NCI-H748 (cell line): Measurements from ENCODE around the gene TLR8.
A peak's percentile ranks its signal among the peaks of the same experiment; 100 is the strongest.
"Not testable (repeated sequence)": the region's sequence is repeated elsewhere in the genome, so short reads cannot be mapped to it uniquely, and the experiment has no call there.

ENCODE experiments used
- DNase-seq: peaks from one replicate; lab custom pipeline; 2025; ENCODE audit not compliant: unreplicated experiment; lab: John Stamatoyannopoulos, UW

Gene TLR8

DNA sequence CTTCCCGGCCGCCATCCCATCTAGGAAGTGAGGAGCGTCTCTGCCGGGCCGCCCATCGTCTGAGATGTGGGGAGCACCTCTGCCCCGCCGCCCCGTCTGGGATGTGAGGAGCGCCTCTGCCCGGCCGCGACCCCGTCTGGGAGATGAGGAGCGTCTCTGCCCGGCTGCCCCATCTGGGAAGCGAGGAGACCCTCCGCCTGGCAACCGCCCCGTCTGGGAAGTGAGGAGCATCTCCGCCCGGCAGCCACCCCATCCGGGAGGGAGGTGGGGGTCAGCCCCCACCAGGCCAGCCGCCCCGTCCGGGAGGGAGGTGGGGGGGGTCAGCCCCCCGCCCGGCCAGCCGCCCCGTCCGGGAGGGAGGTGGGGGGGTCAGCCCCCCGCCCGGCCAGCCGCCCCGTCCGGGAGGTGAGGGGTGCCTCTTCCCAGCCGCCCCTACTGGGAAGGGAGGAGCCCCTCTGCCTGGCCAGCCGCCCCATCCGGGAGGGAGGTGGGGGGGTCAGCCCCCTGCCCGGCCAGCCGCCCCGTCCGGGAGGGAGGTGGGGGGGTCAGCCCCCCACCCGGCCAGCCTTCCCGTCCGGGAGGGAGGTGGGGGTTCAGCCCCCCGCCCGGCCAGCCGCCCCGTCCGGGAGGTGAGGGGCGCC lies 56.9 kb downstream of the TLR8 start:
- not testable (repeated sequence) for DNase-seq

- no peak for DNase-seq
Measured at GRCh38 chrX:12965131-12965940, 58.9 kb downstream of the TLR8 start.

DNA sequence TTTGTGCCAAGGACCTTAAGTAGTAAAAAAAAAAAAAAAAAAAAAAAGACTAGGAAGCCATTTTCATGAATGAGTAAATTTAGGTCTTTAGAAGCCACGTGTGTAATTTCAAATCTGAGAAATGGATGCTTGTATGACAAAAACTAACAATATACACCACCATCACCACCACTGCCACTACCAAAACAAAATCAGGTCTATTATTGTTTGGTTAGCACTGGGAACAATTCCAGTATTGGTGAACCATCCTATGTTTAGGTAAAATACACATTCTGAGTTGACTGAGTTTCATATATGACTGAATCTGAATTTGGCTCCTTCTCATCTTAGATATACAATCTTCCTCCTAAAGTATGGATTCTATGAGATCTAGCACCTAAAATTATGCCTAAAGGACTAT lies 59.7 kb downstream of the TLR8 start:
- DNase-seq, result no peak

- no peak for DNase-seq
Measured at GRCh38 chrX:12967711-12968465, 61.5 kb downstream of the TLR8 start.

- peak; percentile 57 for DNase-seq
Measured at GRCh38 chrX:12970691-12971202, 64.3 kb downstream of the TLR8 start.

- no peak for DNase-seq
Measured at GRCh38 chrX:12971282-12972003, 65.0 kb downstream of the TLR8 start.

GRCh38 chrX:12972243-12972642 lies 65.8 kb downstream of the TLR8 start:
- no peak for DNase-seq
